ENCODE measurements around the gene WDR45.
"Not testable (repeated sequence)": the region's sequence is repeated elsewhere in the genome, so short reads cannot be mapped to it uniquely, and the experiment has no call there.

Gene WDR45

GRCh38 chrX:49079489-49080428, at the start of gene WDR45:
Gene WDR45, minus strand, starts transcription at chrX:49079887. Its CDS starts 1,792 bp downstream, at chrX:49078095.
- DNase-seq: peak; percentile 76

GRCh38 chrX:49129427-49129826, 49.7 kb upstream of the WDR45 start:
- no peak for DNase-seq

- not testable (repeated sequence) for DNase-seq
Observed at GRCh38 chrX:49127742-49128258, 48.1 kb upstream of the WDR45 start.

- DNase-seq: no peak
Observed at GRCh38 chrX:49122499-49122898, 42.8 kb upstream of the WDR45 start.

GRCh38 chrX:49120091-49120490, 40.4 kb upstream of the WDR45 start:
- DNase-seq: no peak

- DNase-seq: no peak
Observed at GRCh38 chrX:49117581-49117980, 37.9 kb upstream of the WDR45 start.

GRCh38 chrX:49116716-49117115, 37.0 kb upstream of the WDR45 start:
- no peak for DNase-seq

- DNase-seq: no peak
Observed at GRCh38 chrX:49116076-49116475, 36.4 kb upstream of the WDR45 start.

- DNase-seq: no peak
Observed at GRCh38 chrX:49111791-49112190, 32.1 kb upstream of the WDR45 start.

GRCh38 chrX:49110417-49110816, 30.7 kb upstream of the WDR45 start:
- DNase-seq: no peak

- no peak for DNase-seq
Observed at GRCh38 chrX:49108641-49109040, 29.0 kb upstream of the WDR45 start.

- DNase-seq: no peak
Observed at GRCh38 chrX:49106930-49107329, 27.2 kb upstream of the WDR45 start.

GRCh38 chrX:49106296-49106695, 26.6 kb upstream of the WDR45 start:
- no peak for DNase-seq

- no peak for DNase-seq
Observed at GRCh38 chrX:49103637-49104036, 23.9 kb upstream of the WDR45 start.

- no peak for DNase-seq
Observed at GRCh38 chrX:49102190-49102589, 22.5 kb upstream of the WDR45 start.

- peak; percentile 5 for DNase-seq
Observed at GRCh38 chrX:49101629-49101984, 21.9 kb upstream of the WDR45 start.

GRCh38 chrX:49100704-49101628, 21.3 kb upstream of the WDR45 start:
- DNase-seq: peak; percentile 88

GRCh38 chrX:49096419-49096818, 16.7 kb upstream of the WDR45 start:
- DNase-seq: no peak

- DNase-seq: no peak
Observed at GRCh38 chrX:49089553-49089952, 9.9 kb upstream of the WDR45 start.

GRCh38 chrX:49082271-49082871, 2.7 kb upstream of the WDR45 start:
- DNase-seq: no peak

GRCh38 chrX:49077941-49078340, 1.7 kb downstream of the WDR45 start:
- no peak for DNase-seq

GRCh38 chrX:49075347-49075746, 4.3 kb downstream of the WDR45 start:
- no peak for DNase-seq

Measured in activated naive CD4-positive, alpha-beta T cell treated with Interleukin-2 at 50 U/mL for 16 hours (primary cell).